Neural cell (in vitro differentiated cells): ENCODE data around the gene NKPD1. TPM values are rescaled to one million over a fixed set of nuclear protein-coding genes. Genes with fewer than 3 reads are reported as not detected.

Source experiments
- H2AFZ ChIP-seq: fragments of 200-600, 300-800 bp; sonication (generic), shearing (Covaris generic); 2 replicates; pipeline ENCODE4 v1.6.0; 2014; ENCODE audit warnings: low read depth, mild to moderate bottlenecking, antibody characterized with exemption, low read length, moderate library complexity
- H3F3A ChIP-seq: fragments of 200-600 bp; shearing (Covaris generic); 2 replicates; pipeline ENCODE4 v1.6.1; 2016; ENCODE audit warnings: mild to moderate bottlenecking, moderate library complexity, mixed read lengths, antibody characterized with exemption, low read length; ENCODE audit not compliant: insufficient read depth, poor library complexity, severe bottlenecking
- H3K27ac ChIP-seq: fragments of 200-600, 300-800 bp; sonication (generic), shearing (Covaris generic); 2 replicates; pipeline ENCODE4 v1.5.1; 2014; ENCODE audit warnings: mild to moderate bottlenecking, low read length, moderate library complexity
- H3K27me3 ChIP-seq: fragments of 300-800, 200-600 bp; sonication (generic), shearing (Covaris generic); 2 replicates; pipeline ENCODE4 v1.6.0; 2014; ENCODE audit warnings: mild to moderate bottlenecking, low read depth, low read length, moderate library complexity; ENCODE audit not compliant: insufficient read depth
- H3K36me3 ChIP-seq: fragments of 300-800, 200-600 bp; sonication (generic), shearing (Covaris generic); 2 replicates; pipeline ENCODE4 v1.5.1; 2014; ENCODE audit warnings: mild to moderate bottlenecking, antibody characterized with exemption, low read length, moderate library complexity; ENCODE audit not compliant: insufficient read depth
- H3K4me2 ChIP-seq: fragments of 300-800, 200-600 bp; sonication (generic), shearing (Covaris generic); 2 replicates; pipeline ENCODE4 v1.6.0; 2014; ENCODE audit warnings: mild to moderate bottlenecking, low read length
- H3K4me3 ChIP-seq: fragments of 300-800, 200-600 bp; sonication (generic), shearing (Covaris generic); 2 replicates; pipeline ENCODE4 v1.5.1; 2014; ENCODE audit warnings: mild to moderate bottlenecking, low read length, moderate library complexity
- H3K79me2 ChIP-seq: fragments of 200-600 bp; shearing (Covaris generic); replicated peaks from 2 replicates; pipeline ENCODE4 v1.6.0; 2014; ENCODE audit warnings: mild to moderate bottlenecking, low read length, moderate library complexity; ENCODE audit not compliant: insufficient read depth
- H3K9ac ChIP-seq: fragments of 300-800, 200-600 bp; sonication (generic), shearing (Covaris generic); 2 replicates; pipeline ENCODE4 v1.6.1; 2016; ENCODE audit warnings: mild to moderate bottlenecking, low read length, mixed read lengths
- H3K9me2 ChIP-seq: fragments of 200-600 bp; shearing (Covaris generic); 2 replicates; pipeline ENCODE4 v1.6.1; 2016; ENCODE audit warnings: mild to moderate bottlenecking, low read length, mixed read lengths; ENCODE audit not compliant: insufficient read depth
- H3K9me3 ChIP-seq: fragments of 200-600, 300-800 bp; sonication (generic), shearing (Covaris generic); 2 replicates; pipeline ENCODE4 v1.6.1; 2016; ENCODE audit warnings: mild to moderate bottlenecking, mixed run types, low read length, moderate library complexity, mixed read lengths
- H4K20me1 ChIP-seq: fragments of 200-600 bp; shearing (Covaris generic); 2 replicates; pipeline ENCODE4 v1.6.1; 2016; ENCODE audit warnings: mild to moderate bottlenecking, mixed run types; ENCODE audit not compliant: insufficient read depth
- EP300 ChIP-seq: fragments of 450-650 bp; conservative IDR thresholded peaks from 2 replicates; pipeline ENCODE4 v1.6.1; 2014; ENCODE audit warnings: antibody characterized with exemption, mild to moderate bottlenecking, moderate library complexity; ENCODE audit not compliant: poor library complexity, severe bottlenecking
- EZH2 ChIP-seq: fragments of 200-600, 300-800 bp; shearing (Covaris generic), sonication (generic); IDR thresholded peaks from 2 replicates; pipeline ENCODE4 v1.6.1; 2014; ENCODE audit warnings: antibody characterized with exemption, low read length, borderline replicate concordance, mild to moderate bottlenecking; ENCODE audit not compliant: insufficient read depth, poor library complexity, severe bottlenecking
- MXI1 ChIP-seq: fragments of 450-650 bp; conservative IDR thresholded peaks from 2 replicates; pipeline ENCODE4 v1.6.1; 2014; ENCODE audit warnings: antibody characterized with exemption, mild to moderate bottlenecking; ENCODE audit not compliant: poor library complexity, severe bottlenecking
- POLR2AphosphoS5 ChIP-seq: IDR thresholded peaks from 2 replicates; pipeline ENCODE4 v1.6.1; 2012
- RAD21 ChIP-seq: fragments of 450-650 bp; conservative IDR thresholded peaks from 2 replicates; pipeline ENCODE4 v1.6.1; 2014; ENCODE audit warnings: antibody characterized with exemption, mild to moderate bottlenecking, moderate library complexity
- REST ChIP-seq: IDR thresholded peaks from 2 replicates; pipeline ENCODE4 v1.6.1; 2012; ENCODE audit warnings: borderline replicate concordance
- SMC3 ChIP-seq: fragments of 450-650 bp; conservative IDR thresholded peaks from 2 replicates; pipeline ENCODE4 v1.6.1; 2014; ENCODE audit warnings: antibody characterized with exemption, mild to moderate bottlenecking, moderate library complexity; ENCODE audit not compliant: poor library complexity
- TAF1 ChIP-seq: IDR thresholded peaks from 2 replicates; pipeline ENCODE4 v1.6.1; 2012; ENCODE audit warnings: low read depth
- polyA plus RNA-seq: library from polyadenylated mRNA; depleted of rRNA; stranded (reverse); fragments of >200 nt; gene quantifications from 2 replicates; pipeline ENCODE4 v1.2.3, GENCODE V29; 2014
- TF ChIP-seq, protein P1 (sequence below): fragments of 450-650 bp; IDR thresholded peaks from 2 replicates; pipeline ENCODE4 v1.5.1; 2014; ENCODE audit warnings: antibody characterized with exemption, mild to moderate bottlenecking, moderate library complexity; ENCODE audit not compliant: poor library complexity, severe bottlenecking

Gene NKPD1
- polyA plus RNA-seq, 1 donor from 2014 or later = 2.8 TPM

DNA sequence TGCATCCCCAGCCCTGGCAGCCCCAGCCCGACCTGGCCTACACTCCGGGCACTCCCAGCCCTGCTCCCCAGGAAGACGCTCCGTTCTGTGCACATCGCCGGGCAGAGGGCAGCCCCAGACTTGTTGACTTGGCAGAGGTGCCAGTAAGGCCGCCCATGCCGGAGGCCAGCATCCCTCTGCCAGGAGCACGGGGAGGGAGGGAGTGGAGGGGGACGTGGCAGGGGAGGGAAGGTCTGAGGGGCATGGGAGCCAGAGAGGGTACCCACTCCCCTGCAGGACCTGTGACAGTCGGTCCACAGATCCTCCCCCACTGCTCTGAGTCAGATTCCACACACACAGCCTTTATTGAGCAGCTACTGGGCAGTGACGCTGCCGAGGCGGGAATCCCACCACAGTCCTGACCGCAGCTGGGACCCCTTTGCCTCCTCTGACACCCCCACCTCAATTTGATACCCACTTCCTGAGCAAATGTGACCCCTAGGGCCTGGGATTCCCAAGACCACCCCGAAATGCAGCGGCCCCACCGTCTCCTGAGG is 1.9 kb upstream of the NKPD1 start:
- H3K9ac ChIP-seq = no peak overlapping the region
- no peak overlapping the region for H3K4me2 ChIP-seq
- no peaks in the 10 kb centered on the region for H3K27me3 ChIP-seq
- no peaks in the 10 kb centered on the region for H3F3A ChIP-seq
- no peaks in the 10 kb centered on the region for H3K36me3 ChIP-seq
- no peaks in the 10 kb centered on the region for H4K20me1 ChIP-seq
- H2AFZ ChIP-seq = no peak overlapping the region
- no peaks in the 10 kb centered on the region for H3K9me2 ChIP-seq
- H3K4me3 ChIP-seq = no peak overlapping the region
- no peaks in the 10 kb centered on the region for H3K79me2 ChIP-seq
- TF ChIP-seq, protein P1, sequence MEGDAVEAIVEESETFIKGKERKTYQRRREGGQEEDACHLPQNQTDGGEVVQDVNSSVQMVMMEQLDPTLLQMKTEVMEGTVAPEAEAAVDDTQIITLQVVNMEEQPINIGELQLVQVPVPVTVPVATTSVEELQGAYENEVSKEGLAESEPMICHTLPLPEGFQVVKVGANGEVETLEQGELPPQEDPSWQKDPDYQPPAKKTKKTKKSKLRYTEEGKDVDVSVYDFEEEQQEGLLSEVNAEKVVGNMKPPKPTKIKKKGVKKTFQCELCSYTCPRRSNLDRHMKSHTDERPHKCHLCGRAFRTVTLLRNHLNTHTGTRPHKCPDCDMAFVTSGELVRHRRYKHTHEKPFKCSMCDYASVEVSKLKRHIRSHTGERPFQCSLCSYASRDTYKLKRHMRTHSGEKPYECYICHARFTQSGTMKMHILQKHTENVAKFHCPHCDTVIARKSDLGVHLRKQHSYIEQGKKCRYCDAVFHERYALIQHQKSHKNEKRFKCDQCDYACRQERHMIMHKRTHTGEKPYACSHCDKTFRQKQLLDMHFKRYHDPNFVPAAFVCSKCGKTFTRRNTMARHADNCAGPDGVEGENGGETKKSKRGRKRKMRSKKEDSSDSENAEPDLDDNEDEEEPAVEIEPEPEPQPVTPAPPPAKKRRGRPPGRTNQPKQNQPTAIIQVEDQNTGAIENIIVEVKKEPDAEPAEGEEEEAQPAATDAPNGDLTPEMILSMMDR = no peak
- TF ChIP-seq TAF1 = no peak
- TF ChIP-seq RAD21 = no peak
- no peak for TF ChIP-seq SMC3
- TF ChIP-seq POLR2AphosphoS5 = no peak
- no peak for TF ChIP-seq MXI1
- no peak for TF ChIP-seq REST
- TF ChIP-seq EP300 = no peak
- no peak for TF ChIP-seq EZH2
- H3K27ac ChIP-seq = no peak overlapping the region
- no peaks in the 10 kb centered on the region for H3K9me3 ChIP-seq

- Histone ChIP-seq H3K4me2 (no peak overlapping the region), H3F3A (no peaks in the 10 kb centered on the region)
Observed at GRCh38 chr19:45161738-45162607, 1.2 kb upstream of the NKPD1 start.

More at GRCh38 chr19:45161738-45162607, 1.2 kb upstream of the NKPD1 start:
- H3K9ac ChIP-seq = no peak overlapping the region
- H3K79me2 ChIP-seq = no peaks in the 10 kb centered on the region
- no peak overlapping the region for H2AFZ ChIP-seq
- no peaks in the 10 kb centered on the region for H3K36me3 ChIP-seq
- H4K20me1 ChIP-seq = no peaks in the 10 kb centered on the region
- TF ChIP-seq POLR2AphosphoS5 (no peak), RAD21 (no peak), REST (no peak), MXI1 (no peak), EP300 (no peak), SMC3 (peak; percentile 14)
- TF ChIP-seq, protein P1 = peak; percentile 30
- H3K9me3 ChIP-seq = no peaks in the 10 kb centered on the region
- no peaks in the 10 kb centered on the region for H3K27me3 ChIP-seq
- H3K27ac ChIP-seq = no peak overlapping the region
- H3K9me2 ChIP-seq = no peaks in the 10 kb centered on the region
- no peak overlapping the region for H3K4me3 ChIP-seq
